HG02852 (cell line): ENCODE data around the gene TTC39B.

Source experiments
- ATAC-seq: cut with Tn5 transposase; IDR thresholded peaks from one replicate; pipeline ENCODE4 v1.9.1; 2021; ENCODE audit warnings: mild to moderate bottlenecking, moderate library complexity; ENCODE audit not compliant: unreplicated experiment

The TTC39B gene

GRCh38 chr9:15231788-15232635 lies 75.0 kb downstream of the TTC39B start:
- ATAC-seq, result no peak

GRCh38 chr9:15229409-15229808 lies 77.6 kb downstream of the TTC39B start:
- ATAC-seq, result no peak

DNA sequence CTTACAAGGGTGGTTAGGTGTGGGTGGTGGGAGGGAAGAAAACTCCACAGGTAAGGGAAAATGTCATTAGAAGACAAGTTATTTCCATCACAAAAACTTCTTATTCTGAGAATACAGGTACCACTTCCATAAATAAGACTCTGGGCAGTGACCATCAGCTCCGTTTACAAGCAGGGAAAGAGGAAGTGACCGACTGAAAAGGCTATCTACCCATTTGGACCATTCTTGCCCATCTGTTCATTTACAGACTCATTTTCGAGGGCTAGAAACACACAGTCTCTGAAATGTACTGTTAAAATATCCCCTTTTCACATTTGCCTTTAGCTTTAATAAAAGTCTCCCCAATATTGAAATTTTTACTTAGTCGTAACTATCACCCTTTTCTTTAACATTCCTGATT lies 79.5 kb downstream of the TTC39B start:
- no peak for ATAC-seq

GRCh38 chr9:15225564-15226126 lies 81.4 kb downstream of the TTC39B start:
- no peak for ATAC-seq

GRCh38 chr9:15222313-15222712 lies 84.7 kb downstream of the TTC39B start:
- ATAC-seq, result no peak

DNA sequence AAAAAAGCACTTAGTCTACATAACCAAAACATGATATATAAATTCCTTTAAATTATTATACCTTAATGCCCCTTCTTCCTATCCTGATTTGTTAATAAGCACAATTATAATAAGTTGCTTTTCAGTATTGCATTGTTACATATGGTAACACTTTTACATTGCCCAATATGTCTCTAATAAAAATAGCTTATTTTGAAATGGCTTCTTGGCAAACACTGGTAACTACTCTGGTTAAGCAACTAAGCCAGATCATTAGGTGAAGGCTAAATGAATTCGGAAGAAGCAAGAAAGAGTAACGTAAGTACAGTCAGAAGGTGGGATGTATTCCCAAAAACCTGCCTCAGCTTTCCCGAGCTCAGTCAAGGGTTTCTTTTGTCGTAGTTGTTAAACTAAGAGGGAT lies 85.3 kb downstream of the TTC39B start:
- ATAC-seq, result no peak

GRCh38 chr9:15220658-15221318 lies 86.2 kb downstream of the TTC39B start:
- ATAC-seq, result no peak

DNA sequence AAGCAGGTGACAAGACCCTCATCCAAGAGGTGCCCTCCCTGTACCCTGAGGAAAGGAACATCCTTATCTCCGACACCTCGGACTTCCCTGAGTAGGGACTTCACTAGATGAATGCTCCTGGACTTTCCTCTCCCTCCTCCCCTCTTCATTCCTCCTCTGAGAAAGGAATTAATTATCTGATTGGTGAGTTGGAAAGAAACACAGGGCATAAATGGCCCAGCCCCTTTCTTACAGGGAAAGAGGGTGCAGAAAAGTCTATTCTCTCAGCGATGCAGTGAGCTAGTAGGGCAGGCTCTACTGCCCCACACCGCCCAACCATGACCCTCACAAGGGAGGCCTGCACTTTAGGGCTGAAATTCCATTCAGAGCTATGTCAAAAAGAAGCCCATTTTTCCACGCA lies 87.5 kb downstream of the TTC39B start:
- ATAC-seq, result no peak

- no peak for ATAC-seq
Observed at GRCh38 chr9:15218994-15219393, 88.0 kb downstream of the TTC39B start.

- no peak for ATAC-seq
Observed at GRCh38 chr9:15213249-15213648, 93.8 kb downstream of the TTC39B start.

- peak; percentile 18 for ATAC-seq
Observed at GRCh38 chr9:15211815-15212495, 95.1 kb downstream of the TTC39B start.

- peak; percentile 84 for ATAC-seq
Observed at GRCh38 chr9:15211160-15211814, 95.7 kb downstream of the TTC39B start.

GRCh38 chr9:15206903-15207696 lies 99.9 kb downstream of the TTC39B start:
- no peak for ATAC-seq

- no peak for ATAC-seq
Observed at GRCh38 chr9:15205632-15206420, 101.2 kb downstream of the TTC39B start.

DNA sequence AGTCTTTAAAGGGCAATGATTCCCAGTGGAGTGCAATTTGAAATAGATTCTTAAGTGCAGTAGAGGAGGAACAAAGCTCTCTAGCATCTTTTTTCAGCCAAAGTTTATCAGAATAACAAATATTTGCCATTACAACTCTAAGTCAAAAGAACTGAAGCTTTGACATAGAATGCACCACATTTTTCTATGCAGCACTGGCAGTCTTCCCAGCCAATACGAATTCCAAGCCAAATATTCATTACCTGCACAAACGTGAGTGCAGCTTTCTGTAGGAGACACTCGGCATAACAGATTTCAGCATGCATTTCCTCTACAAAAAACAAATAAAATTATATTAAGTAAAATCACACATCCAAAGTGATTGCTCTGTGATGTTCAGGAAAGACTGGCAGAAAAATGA lies 103.4 kb downstream of the TTC39B start:
- no peak for ATAC-seq

- no peak for ATAC-seq
Observed at GRCh38 chr9:15200111-15200510, 106.9 kb downstream of the TTC39B start.

DNA sequence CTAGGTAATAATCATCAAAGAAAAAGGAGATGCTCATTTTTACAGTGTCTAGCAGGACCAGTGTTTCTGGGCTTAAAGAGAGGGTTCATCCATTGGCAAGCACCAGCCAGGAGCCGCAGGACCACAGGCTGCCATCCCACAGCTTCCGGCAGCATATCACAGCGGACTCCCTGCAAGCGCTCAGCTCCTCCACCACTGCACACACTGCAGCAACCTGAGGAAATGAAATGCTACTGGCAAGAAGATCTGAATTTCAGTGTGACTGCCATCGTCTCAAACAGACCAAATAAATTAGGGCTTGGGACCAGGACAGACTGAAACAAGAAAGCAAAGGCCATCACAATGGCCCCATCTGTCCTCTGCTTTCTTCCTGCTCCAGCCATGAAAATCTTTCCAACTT lies 114.2 kb downstream of the TTC39B start:
- ATAC-seq, result no peak

- ATAC-seq, result peak; percentile 97
Observed at GRCh38 chr9:15191378-15191777, 115.6 kb downstream of the TTC39B start.

GRCh38 chr9:15189481-15189880 lies 117.5 kb downstream of the TTC39B start:
- ATAC-seq, result no peak
